ENCODE measurements around the gene EZH2.
A peak's percentile ranks its signal among the peaks of the same experiment; 100 is the strongest.

Gene EZH2

DNA sequence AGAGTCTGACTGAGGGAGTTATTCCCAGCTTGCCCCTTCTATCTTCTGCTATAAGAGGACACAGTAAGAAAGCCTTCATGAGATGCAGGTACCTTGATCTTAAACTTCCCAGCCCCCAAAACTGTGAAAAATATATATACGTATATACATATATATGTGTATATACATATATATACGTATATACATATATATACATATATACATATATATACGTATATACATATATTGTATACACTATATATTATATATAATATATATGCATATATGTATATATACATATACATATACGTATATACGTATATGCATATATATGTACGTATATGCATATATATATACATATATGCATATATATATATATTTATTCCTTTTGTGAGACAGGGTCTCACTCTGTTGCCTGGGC lies 17.7 kb downstream of the EZH2 start:
- Histone ChIP-seq H3K4me1 (ENCODE audit: control insufficient read depth in 5 of 5, insufficient read depth in 5 of 5, low read length in 5 of 5) (no peaks in the 10 kb centered on the region), H3K4me3 (ENCODE audit: low read depth in 1 of 5, low read length in 5 of 5) (no peak overlapping the region), H3K27ac (ENCODE audit: low read depth, low read length) (no peak overlapping the region), H3K27me3 (ENCODE audit: control insufficient read depth in 5 of 5, insufficient read depth in 4 of 5, low read length in 5 of 5) (no peaks in the 10 kb centered on the region), H3K36me3 (ENCODE audit: control insufficient read depth in 5 of 5, insufficient read depth in 5 of 5, low read length in 5 of 5) (no peaks in the 10 kb centered on the region), H3K9ac (ENCODE audit: low read length in 5 of 5) (no peak overlapping the region), H3K9me3 (ENCODE audit: control insufficient read depth in 5 of 5, low read length in 5 of 5) (peaks cover 0 to 6% (median 4%) of the 10 kb centered on the region in 5 donors)

DNA sequence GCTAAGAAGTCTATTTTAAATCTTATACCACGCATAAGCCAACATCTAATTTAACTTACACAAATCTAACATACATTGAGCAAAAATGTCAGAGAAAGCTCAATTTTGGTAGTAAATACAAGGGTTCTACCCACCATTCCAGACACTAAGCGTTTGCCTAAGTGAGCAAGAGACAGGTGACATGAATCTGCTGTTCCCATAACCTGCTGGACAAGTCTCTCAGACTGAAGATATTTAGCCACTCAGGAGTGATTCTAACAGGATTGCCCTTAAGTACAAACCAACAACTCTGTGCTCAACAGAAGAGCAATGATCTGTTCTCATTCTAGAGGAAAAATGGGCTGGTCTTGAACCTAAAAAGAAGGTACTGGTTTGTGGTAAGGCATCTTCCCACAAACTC lies 18.8 kb downstream of the EZH2 start:
- no peaks in the 10 kb centered on the region for H3K4me1 ChIP-seq (ENCODE audit: control insufficient read depth in 5 of 5, insufficient read depth in 5 of 5, low read length in 5 of 5)
- H3K27me3 ChIP-seq (ENCODE audit: control insufficient read depth in 5 of 5, insufficient read depth in 4 of 5, low read length in 5 of 5) = no peaks in the 10 kb centered on the region
- no peak overlapping the region for H3K9ac ChIP-seq (ENCODE audit: low read length in 5 of 5)
- no peak overlapping the region for H3K27ac ChIP-seq (ENCODE audit: low read depth, low read length)
- no peaks in the 10 kb centered on the region for H3K36me3 ChIP-seq (ENCODE audit: control insufficient read depth in 5 of 5, insufficient read depth in 5 of 5, low read length in 5 of 5)
- peaks cover 0 to 6% (median 4%) of the 10 kb centered on the region in 5 donors for H3K9me3 ChIP-seq (ENCODE audit: control insufficient read depth in 5 of 5, low read length in 5 of 5)
- H3K4me3 ChIP-seq (ENCODE audit: low read depth in 1 of 5, low read length in 5 of 5) = no peak overlapping the region

DNA sequence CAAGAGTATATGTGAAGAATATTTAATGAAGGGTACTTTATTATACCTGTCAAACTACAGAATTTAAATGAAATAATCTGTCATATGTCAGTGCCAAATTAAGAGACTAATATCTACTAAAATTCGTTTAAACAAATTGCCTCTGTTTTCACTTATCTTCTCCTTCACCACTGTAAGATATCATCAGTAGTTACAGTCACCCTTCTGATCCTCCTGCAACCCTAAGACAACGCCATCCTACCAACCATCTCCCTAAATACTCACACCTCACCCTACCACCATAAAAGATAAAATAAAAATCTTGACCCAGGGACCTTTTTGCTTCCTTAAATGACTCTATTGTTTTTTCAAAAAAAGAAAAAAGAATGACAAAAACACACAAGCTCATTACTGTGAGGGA lies 20.8 kb downstream of the EZH2 start:
- Histone ChIP-seq H3K4me3 (ENCODE audit: low read depth in 1 of 5, low read length in 5 of 5) (no peak overlapping the region), H3K4me1 (ENCODE audit: control insufficient read depth in 5 of 5, insufficient read depth in 5 of 5, low read length in 5 of 5) (no peaks in the 10 kb centered on the region), H3K27me3 (ENCODE audit: control insufficient read depth in 5 of 5, insufficient read depth in 4 of 5, low read length in 5 of 5) (no peaks in the 10 kb centered on the region), H3K9me3 (ENCODE audit: control insufficient read depth in 5 of 5, low read length in 5 of 5) (peaks cover 0 to 6% (median 4%) of the 10 kb centered on the region in 5 donors), H3K36me3 (ENCODE audit: control insufficient read depth in 5 of 5, insufficient read depth in 5 of 5, low read length in 5 of 5) (no peaks in the 10 kb centered on the region), H3K9ac (ENCODE audit: low read length in 5 of 5) (no peak overlapping the region), H3K27ac (ENCODE audit: low read depth, low read length) (no peak overlapping the region)

DNA sequence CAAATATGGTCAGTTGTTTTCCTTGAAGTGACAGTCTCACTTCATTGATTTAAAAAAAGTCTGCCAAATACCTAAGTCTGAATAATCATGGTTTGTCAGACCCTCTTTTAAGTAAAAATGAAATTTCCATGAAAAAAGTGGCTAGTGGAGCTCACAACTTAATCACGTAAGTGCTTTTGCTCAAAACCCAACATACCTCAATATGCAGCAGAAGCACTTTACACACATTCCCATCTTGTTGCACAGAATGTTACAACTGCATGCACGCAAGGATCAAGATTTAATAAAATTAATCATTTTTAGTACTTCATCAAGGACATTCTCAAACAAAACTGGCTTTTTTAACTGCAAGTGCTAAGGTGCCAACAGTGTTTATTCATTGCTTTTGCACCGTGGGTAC lies 21.6 kb downstream of the EZH2 start:
- Histone ChIP-seq H3K9me3 (ENCODE audit: control insufficient read depth in 5 of 5, low read length in 5 of 5) (peaks cover 0 to 3% (median 0%) of the 10 kb centered on the region in 5 donors), H3K4me3 (ENCODE audit: low read depth in 1 of 5, low read length in 5 of 5) (no peak overlapping the region), H3K36me3 (ENCODE audit: control insufficient read depth in 5 of 5, insufficient read depth in 5 of 5, low read length in 5 of 5) (no peaks in the 10 kb centered on the region), H3K9ac (ENCODE audit: low read length in 5 of 5) (no peak overlapping the region), H3K27me3 (ENCODE audit: control insufficient read depth in 5 of 5, insufficient read depth in 4 of 5, low read length in 5 of 5) (no peaks in the 10 kb centered on the region), H3K27ac (ENCODE audit: low read depth, low read length) (no peak overlapping the region), H3K4me1 (ENCODE audit: control insufficient read depth in 5 of 5, insufficient read depth in 5 of 5, low read length in 5 of 5) (no peaks in the 10 kb centered on the region)

DNA sequence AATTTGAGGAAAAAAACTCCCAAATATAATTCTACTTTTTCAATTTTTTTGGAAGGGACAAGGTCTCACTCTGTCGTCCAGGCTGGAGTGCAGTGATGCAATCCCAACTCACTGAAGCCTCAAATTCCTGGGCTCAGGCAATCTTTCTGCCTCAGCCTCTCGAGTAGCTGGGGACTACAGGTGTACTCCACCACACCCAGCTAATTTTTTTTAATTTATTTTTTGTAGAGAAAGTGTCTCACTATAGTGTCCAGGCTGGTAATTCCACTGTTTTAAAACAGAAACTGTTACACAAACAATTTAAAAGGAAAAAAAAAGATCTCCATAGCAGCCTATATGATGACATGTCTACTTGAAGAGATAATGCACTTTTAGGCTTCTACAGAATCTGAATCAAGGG lies 25.6 kb downstream of the EZH2 start:
- Histone ChIP-seq H3K27ac (ENCODE audit: low read depth, low read length) (no peak overlapping the region), H3K9me3 (ENCODE audit: control insufficient read depth in 5 of 5, low read length in 5 of 5) (no peaks in the 10 kb centered on the region), H3K36me3 (ENCODE audit: control insufficient read depth in 5 of 5, insufficient read depth in 5 of 5, low read length in 5 of 5) (no peaks in the 10 kb centered on the region), H3K4me1 (ENCODE audit: control insufficient read depth in 5 of 5, insufficient read depth in 5 of 5, low read length in 5 of 5) (peaks cover 0 to 4% (median 3%) of the 10 kb centered on the region in 5 donors), H3K9ac (ENCODE audit: low read length in 5 of 5) (no peak overlapping the region), H3K27me3 (ENCODE audit: control insufficient read depth in 5 of 5, insufficient read depth in 4 of 5, low read length in 5 of 5) (no peaks in the 10 kb centered on the region), H3K4me3 (ENCODE audit: low read depth in 1 of 5, low read length in 5 of 5) (no peak overlapping the region)

DNA sequence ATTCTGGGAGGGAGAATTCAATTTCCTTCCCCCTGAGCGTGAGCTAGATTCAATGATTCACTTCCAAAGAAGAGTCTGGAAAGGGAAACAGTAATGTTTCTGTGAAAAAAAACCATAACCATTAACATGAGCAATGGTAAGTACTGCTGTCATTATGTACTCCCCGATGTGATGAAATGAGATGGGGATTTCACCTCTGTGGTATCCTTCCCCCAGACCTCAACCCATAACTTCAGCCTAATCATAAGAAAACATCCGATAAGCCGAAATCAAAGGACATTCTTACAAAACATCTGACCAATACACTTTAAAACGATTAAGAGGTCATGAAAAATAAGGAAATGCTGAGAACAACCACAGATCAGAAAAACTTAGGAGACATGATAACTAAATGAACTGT lies 27.2 kb downstream of the EZH2 start:
- Histone ChIP-seq H3K9ac (ENCODE audit: low read length in 5 of 5) (no peak overlapping the region), H3K27ac (ENCODE audit: low read depth, low read length) (no peak overlapping the region), H3K27me3 (ENCODE audit: control insufficient read depth in 5 of 5, insufficient read depth in 4 of 5, low read length in 5 of 5) (no peaks in the 10 kb centered on the region), H3K9me3 (ENCODE audit: control insufficient read depth in 5 of 5, low read length in 5 of 5) (no peaks in the 10 kb centered on the region), H3K4me1 (ENCODE audit: control insufficient read depth in 5 of 5, insufficient read depth in 5 of 5, low read length in 5 of 5) (peaks cover 0 to 4% (median 3%) of the 10 kb centered on the region in 5 donors), H3K36me3 (ENCODE audit: control insufficient read depth in 5 of 5, insufficient read depth in 5 of 5, low read length in 5 of 5) (no peaks in the 10 kb centered on the region), H3K4me3 (ENCODE audit: low read depth in 1 of 5, low read length in 5 of 5) (no peak overlapping the region)

DNA sequence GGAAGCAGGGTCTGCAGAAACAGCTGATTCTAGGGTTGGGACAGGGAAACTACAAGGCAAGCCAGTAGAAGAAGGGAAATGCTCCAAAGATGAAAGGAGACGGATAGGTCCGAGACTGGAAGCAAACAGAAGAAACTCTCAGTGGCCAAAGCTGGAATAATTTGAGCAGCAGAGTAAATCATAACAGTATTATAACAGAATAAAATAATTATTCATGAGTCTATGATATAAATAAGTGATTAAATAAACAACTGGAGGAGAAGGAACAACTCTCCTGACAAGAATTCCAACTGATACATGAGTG lies 27.6 kb downstream of the EZH2 start:
- peaks cover 0 to 4% (median 3%) of the 10 kb centered on the region in 5 donors for H3K4me1 ChIP-seq (ENCODE audit: control insufficient read depth in 5 of 5, insufficient read depth in 5 of 5, low read length in 5 of 5)
- no peak overlapping the region for H3K9ac ChIP-seq (ENCODE audit: low read length in 5 of 5)
- H3K36me3 ChIP-seq (ENCODE audit: control insufficient read depth in 5 of 5, insufficient read depth in 5 of 5, low read length in 5 of 5) = no peaks in the 10 kb centered on the region
- H3K4me3 ChIP-seq (ENCODE audit: low read depth in 1 of 5, low read length in 5 of 5) = peak overlapping the region in 1 of 5 donors; percentile 15
- H3K9me3 ChIP-seq (ENCODE audit: control insufficient read depth in 5 of 5, low read length in 5 of 5) = no peaks in the 10 kb centered on the region
- no peak overlapping the region for H3K27ac ChIP-seq (ENCODE audit: low read depth, low read length)
- no peaks in the 10 kb centered on the region for H3K27me3 ChIP-seq (ENCODE audit: control insufficient read depth in 5 of 5, insufficient read depth in 4 of 5, low read length in 5 of 5)

DNA sequence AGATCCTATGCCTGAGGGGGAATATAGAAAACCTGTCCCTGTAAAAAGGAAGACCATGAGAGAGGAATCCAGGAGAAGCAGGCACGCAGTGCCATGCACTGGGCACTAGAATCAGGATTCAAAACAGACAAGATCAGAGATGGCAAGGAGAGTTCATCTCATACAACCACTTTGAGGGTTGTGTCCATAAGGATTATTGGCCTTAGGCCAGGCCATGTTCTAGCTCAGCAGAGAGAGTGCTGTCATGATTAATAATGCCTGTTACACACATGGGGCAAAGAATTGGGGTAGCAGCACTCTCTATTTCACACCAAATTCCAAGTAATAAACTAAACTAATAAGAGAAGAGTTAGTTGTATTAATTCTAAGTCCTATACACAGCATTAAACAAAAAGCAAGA lies 29.1 kb downstream of the EZH2 start:
- no peak overlapping the region for H3K27ac ChIP-seq (ENCODE audit: low read depth, low read length)
- H3K4me1 ChIP-seq (ENCODE audit: control insufficient read depth in 5 of 5, insufficient read depth in 5 of 5, low read length in 5 of 5) = peaks cover 0 to 4% (median 3%) of the 10 kb centered on the region in 5 donors
- no peaks in the 10 kb centered on the region for H3K9me3 ChIP-seq (ENCODE audit: control insufficient read depth in 5 of 5, low read length in 5 of 5)
- no peak overlapping the region for H3K4me3 ChIP-seq (ENCODE audit: low read depth in 1 of 5, low read length in 5 of 5)
- H3K36me3 ChIP-seq (ENCODE audit: control insufficient read depth in 5 of 5, insufficient read depth in 5 of 5, low read length in 5 of 5) = no peaks in the 10 kb centered on the region
- no peaks in the 10 kb centered on the region for H3K27me3 ChIP-seq (ENCODE audit: control insufficient read depth in 5 of 5, insufficient read depth in 4 of 5, low read length in 5 of 5)
- H3K9ac ChIP-seq (ENCODE audit: low read length in 5 of 5) = no peak overlapping the region

DNA sequence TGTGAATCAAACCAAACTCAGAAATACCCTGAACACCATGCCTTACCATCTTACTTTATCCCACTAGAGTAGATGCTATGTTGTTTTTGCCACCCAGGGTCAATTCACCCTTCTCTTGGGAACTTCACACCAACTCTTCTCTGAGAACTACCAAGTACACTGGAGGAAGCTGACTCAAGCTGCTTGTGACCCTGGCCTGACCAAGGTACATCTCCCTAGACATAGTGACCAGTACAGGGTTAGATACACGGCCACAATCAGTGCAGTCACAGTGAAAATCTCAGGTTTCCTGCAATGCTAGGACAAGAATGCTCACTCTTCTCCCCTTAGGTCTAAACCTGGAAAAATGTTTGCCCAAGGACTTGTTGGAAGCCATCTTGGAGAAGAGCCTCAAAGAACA lies 31.8 kb downstream of the EZH2 start:
- H3K9ac ChIP-seq (ENCODE audit: low read length in 5 of 5) = no peak overlapping the region
- H3K4me1 ChIP-seq (ENCODE audit: control insufficient read depth in 5 of 5, insufficient read depth in 5 of 5, low read length in 5 of 5) = peaks cover 0 to 4% (median 3%) of the 10 kb centered on the region in 5 donors
- no peak overlapping the region for H3K27ac ChIP-seq (ENCODE audit: low read depth, low read length)
- H3K36me3 ChIP-seq (ENCODE audit: control insufficient read depth in 5 of 5, insufficient read depth in 5 of 5, low read length in 5 of 5) = no peaks in the 10 kb centered on the region
- no peak overlapping the region for H3K4me3 ChIP-seq (ENCODE audit: low read depth in 1 of 5, low read length in 5 of 5)
- H3K27me3 ChIP-seq (ENCODE audit: control insufficient read depth in 5 of 5, insufficient read depth in 4 of 5, low read length in 5 of 5) = no peaks in the 10 kb centered on the region
- no peaks in the 10 kb centered on the region for H3K9me3 ChIP-seq (ENCODE audit: control insufficient read depth in 5 of 5, low read length in 5 of 5)

- H3K27me3 ChIP-seq (ENCODE audit: control insufficient read depth in 5 of 5, insufficient read depth in 4 of 5, low read length in 5 of 5) = no peaks in the 10 kb centered on the region
- no peak overlapping the region for H3K27ac ChIP-seq (ENCODE audit: low read depth, low read length)
- H3K36me3 ChIP-seq (ENCODE audit: control insufficient read depth in 5 of 5, insufficient read depth in 5 of 5, low read length in 5 of 5) = no peaks in the 10 kb centered on the region
- no peak overlapping the region for H3K4me3 ChIP-seq (ENCODE audit: low read depth in 1 of 5, low read length in 5 of 5)
- H3K4me1 ChIP-seq (ENCODE audit: control insufficient read depth in 5 of 5, insufficient read depth in 5 of 5, low read length in 5 of 5) = no peaks in the 10 kb centered on the region
- H3K9ac ChIP-seq (ENCODE audit: low read length in 5 of 5) = no peak overlapping the region
- H3K9me3 ChIP-seq (ENCODE audit: control insufficient read depth in 5 of 5, low read length in 5 of 5) = no peaks in the 10 kb centered on the region
Measured at GRCh38 chr7:148850564-148850963, 33.5 kb downstream of the EZH2 start.

Data from subcutaneous abdominal adipose tissue (tissue), 5 donors.